HepG2 (cell line): ENCODE results near the gene SPECC1L. TPM values are rescaled to one million over a fixed set of nuclear protein-coding genes. Genes with fewer than 3 reads are reported as not detected.

Source experiments
- ATAC-seq: fragments of 200-7000 bp; cut with Tn5 transposase; 3 replicates; pipeline ENCODE4 v1.9.1; 2020; ENCODE audit warnings: mild to moderate bottlenecking, moderate library complexity
- BruUV-seq: library from RNA; stranded (reverse); fragments of 400-500 nt; replicated peaks from 2 replicates; lab custom pipeline; 2021; lab: Mats Ljungman, UMichigan
- CTCF ChIA-PET: fragments of 300-600 bp; formaldehyde crosslinking; extraction: SDS; loops from one replicate; lab custom pipeline; 2021; ENCODE audit warnings: low total read pairs, inconsistent platforms, low intra/inter-chr PET ratio; lab: Yijun Ruan, JAX
- POLR2A ChIA-PET: fragments of 350-600 bp; sonication (Branson Sonifier 250); formaldehyde crosslinking; loops from one replicate; lab custom pipeline; 2020; ENCODE audit warnings: antibody characterized with exemption, inconsistent platforms; lab: Yijun Ruan, JAX
- DNase-seq: peaks from one replicate; pipeline ENCODE4 v3.0.0-alpha.2; 2015; ENCODE audit warnings: low spot score
- FAIRE-seq: peaks from 3 replicates; lab custom pipeline; 2011; peaks lifted over from hg19 to GRCh38; lab: Jason Lieb, UNC
- H2AFZ ChIP-seq: one replicate; pipeline ENCODE4 v1.6.1; 2011; ENCODE audit warnings: low read length, inconsistent platforms
- H3K27ac ChIP-seq: fragments of 300-600 bp; 3 replicates; pipeline ENCODE4 v1.8.0; 2011; ENCODE audit warnings: mixed run types, mild to moderate bottlenecking, mixed read lengths, low read length, inconsistent platforms; ENCODE audit not compliant: insufficient read depth; ENCODE audit errors: extremely low read length
- H3K27me3 ChIP-seq, 2 experiments: fragments of 200-600 bp in 1 of 2; 2 replicates in 1 of 2; 3 replicates in 1 of 2; pipeline versions ENCODE4 v1.6.0 to v1.8.0; 2011; ENCODE audit warnings: low read length in 2 of 2, mild to moderate bottlenecking in 2 of 2, moderate library complexity in 2 of 2, inconsistent platforms in 1 of 2; ENCODE audit not compliant: insufficient read depth in 2 of 2, control insufficient read depth in 1 of 2
- H3K36me3 ChIP-seq, 2 experiments: fragments of 200-600 bp in 1 of 2; replicated peaks in 1 of 2; 2 replicates in 1 of 2; 3 replicates in 1 of 2; pipeline versions ENCODE4 v1.5.1 to v1.8.0; 2011; ENCODE audit warnings: low read length in 2 of 2, inconsistent platforms in 1 of 2; ENCODE audit not compliant: insufficient read depth in 2 of 2, control insufficient read depth in 1 of 2
- H3K4me1 ChIP-seq: 2 replicates; pipeline ENCODE4 v1.5.1; 2012; ENCODE audit warnings: low read length, inconsistent platforms; ENCODE audit not compliant: insufficient read depth
- H3K4me2 ChIP-seq: 2 replicates; pipeline ENCODE4 v1.6.0; 2011; ENCODE audit warnings: low read depth, low read length, inconsistent platforms
- H3K4me3 ChIP-seq, 3 experiments: fragments of 200-600 bp in 1 of 3; sonication (generic), shearing (Covaris generic) in 1 of 3; replicated peaks in 1 of 3; 2 replicates each; pipeline ENCODE4 v1.5.1; 2011 to 2016; ENCODE audit warnings: low read length in 3 of 3, inconsistent platforms in 2 of 3, low read depth in 2 of 3, mild to moderate bottlenecking in 2 of 3, control low read depth in 1 of 3, mixed read lengths in 1 of 3; ENCODE audit not compliant: insufficient read depth in 1 of 3
- H3K79me2 ChIP-seq: one replicate; pipeline ENCODE4 v1.6.1; 2011; ENCODE audit warnings: low read length, inconsistent platforms; ENCODE audit not compliant: insufficient read depth
- H3K9ac ChIP-seq: 2 replicates; pipeline ENCODE4 v1.6.0; 2011; ENCODE audit warnings: mild to moderate bottlenecking, low read depth, low read length, inconsistent platforms; ENCODE audit not compliant: insufficient read depth
- H3K9me3 ChIP-seq: 2 replicates; pipeline ENCODE4 v1.5.1; 2012; ENCODE audit warnings: mild to moderate bottlenecking, low read length
- H4K20me1 ChIP-seq: 2 replicates; pipeline ENCODE4 v1.6.0; 2011; ENCODE audit warnings: inconsistent platforms, mild to moderate bottlenecking, low read length, moderate library complexity; ENCODE audit not compliant: insufficient read depth
- CHD2 ChIP-seq: IDR thresholded peaks from 2 replicates; pipeline ENCODE4 v1.6.1; 2011; ENCODE audit warnings: low read depth, low read length, improper control_type of control experiment
- EED ChIP-seq: sonication (generic); formaldehyde crosslinking; IDR thresholded peaks from 2 replicates; pipeline ENCODE4 v1.5.0; 2020; ENCODE audit warnings: mild to moderate bottlenecking, missing genetic modification reagents
- ESRRA ChIP-seq: sonication (generic); formaldehyde crosslinking; IDR thresholded peaks from 2 replicates; pipeline ENCODE4 v1.5.1; 2020; ENCODE audit warnings: mild to moderate bottlenecking, low read depth, missing genetic modification reagents
- HHEX ChIP-seq: IDR thresholded peaks from 2 replicates; pipeline ENCODE4 v1.6.1; 2016; ENCODE audit warnings: control low read depth
- RBFOX2 ChIP-seq: fragments of 200-400 bp; formaldehyde crosslinking; IDR thresholded peaks from 2 replicates; pipeline ENCODE4 v1.6.1; 2017; ENCODE audit warnings: low read depth, mild to moderate bottlenecking, low read length
- RXRA ChIP-seq: sonication (generic); formaldehyde crosslinking; IDR thresholded peaks from 2 replicates; pipeline ENCODE4 v1.5.1; 2020; ENCODE audit warnings: missing genetic modification reagents
- SMAD9 ChIP-seq: sonication (generic); formaldehyde crosslinking; IDR thresholded peaks from 2 replicates; pipeline ENCODE4 v1.5.1; 2020; ENCODE audit warnings: mild to moderate bottlenecking, missing genetic modification reagents
- SRSF9 ChIP-seq: fragments of 200-400 bp; formaldehyde crosslinking; IDR thresholded peaks from 2 replicates; pipeline ENCODE4 v1.6.1; 2018; ENCODE audit warnings: borderline replicate concordance, mild to moderate bottlenecking, low read depth, low read length; ENCODE audit not compliant: insufficient read depth, poor library complexity, severe bottlenecking
- THAP9 ChIP-seq: sonication (generic); formaldehyde crosslinking; IDR thresholded peaks from 2 replicates; pipeline ENCODE4; 2020; ENCODE audit warnings: missing genetic modification reagents, mild to moderate bottlenecking, borderline replicate concordance
- TRAFD1 ChIP-seq: sonication (generic); formaldehyde crosslinking; IDR thresholded peaks from 2 replicates; pipeline ENCODE4 v1.5.1; 2020; ENCODE audit warnings: missing genetic modification reagents, mild to moderate bottlenecking, borderline replicate concordance
- ZNF337 ChIP-seq: sonication (generic); formaldehyde crosslinking; IDR thresholded peaks from 2 replicates; pipeline ENCODE4 v1.5.1; 2020; ENCODE audit warnings: missing genetic modification reagents, low read depth, mild to moderate bottlenecking, borderline replicate concordance
- ZNF652 ChIP-seq: IDR thresholded peaks from 2 replicates; pipeline ENCODE4 v1.6.1; 2016; ENCODE audit warnings: low read depth, borderline replicate concordance
- ZSCAN22 ChIP-seq: sonication (generic); formaldehyde crosslinking; IDR thresholded peaks from 2 replicates; pipeline ENCODE4 v1.4.0; 2020; ENCODE audit warnings: mild to moderate bottlenecking, missing genetic modification reagents
- WGBS: methylation state at CpG from one replicate; pipeline ENCODE4 v1.1.6; 2017; ENCODE audit warnings: low lambda C conversion rate; 5-methylcytosine and 5-hydroxymethylcytosine counted together
- in situ Hi-C: cut with HindIII; loops from 2 replicates; pipeline ENCODE4 v1.10.0; 2017; ENCODE audit warnings: low pct_unique_long_range_greater_than_20kb; ENCODE audit not compliant: extremely low pct_ligation_motif_present
- intact Hi-C: fragments of 100-400 bp; cut with micrococcal nuclease; formaldehyde crosslinking; loops from one replicate; pipeline ENCODE4 v1.10.0; 2022; ENCODE audit not compliant: unreplicated experiment
- polyA plus RNA-seq, 8 experiments: library from polyadenylated mRNA; depleted of rRNA in 3 of 8; stranded (reverse) in 7 of 8; unstranded in 1 of 8; fragments of >200 nt; fragmentation: Illumina TruSeq in 4 of 8; extraction: Trizol in 4 of 8; gene quantifications; 2 replicates each; pipeline versions ENCODE4 v1.2.1 to v1.2.3, GENCODE V29; 2011 to 2016; ENCODE audit warnings: low read depth in 4 of 8, missing spikeins in 1 of 8, mixed read lengths in 1 of 8; ENCODE audit not compliant: insufficient read depth in 1 of 8
- total RNA-seq, 5 experiments: library from RNA; depleted of rRNA; stranded (reverse); fragments of >200 nt; fragmentation: Illumina TruSeq; extraction: Trizol; gene quantifications; 2 replicates each; pipeline ENCODE4 v1.2.3, GENCODE V29; 2016; ENCODE audit warnings: low read depth in 1 of 5
- TF ChIP-seq, protein P1 (sequence below): sonication (generic); formaldehyde crosslinking; IDR thresholded peaks from 2 replicates; pipeline ENCODE4 v1.4.0; 2020; ENCODE audit warnings: mild to moderate bottlenecking, missing genetic modification reagents

The SPECC1L gene
- total and polyA plus RNA-seq, 2 of the 13 experiments (the other 11 are each of a cell fraction or from before 2014, with no cell fraction given) = 14.1 to 30.3 TPM

DNA sequence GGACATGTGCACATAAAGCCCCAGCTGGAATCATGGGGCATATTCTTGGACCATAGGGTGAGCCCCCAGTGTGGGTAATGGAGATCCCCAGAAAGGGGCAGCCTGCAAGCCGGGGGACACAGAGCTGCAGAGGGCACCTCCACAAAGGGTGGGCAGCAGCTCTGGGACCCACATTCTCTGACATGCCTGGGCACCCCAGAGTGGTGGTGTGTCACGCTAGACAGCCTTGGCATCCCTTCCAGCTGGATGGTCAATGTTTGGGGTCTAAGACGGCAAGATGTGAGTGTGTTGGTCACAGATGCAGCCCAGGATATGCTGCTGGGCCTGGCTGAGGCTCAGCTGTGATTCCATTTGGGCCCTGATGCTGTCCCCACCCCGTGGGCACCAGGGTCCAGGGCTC is 166.5 kb downstream of the SPECC1L start:
- Histone ChIP-seq H3K79me2 (no peaks in the 10 kb centered on the region), H2AFZ (no peak overlapping the region), H4K20me1 (no peaks in the 10 kb centered on the region), H3K4me3 (no peak overlapping the region), H3K9ac (no peak overlapping the region), H3K36me3 (no peaks in the 10 kb centered on the region; a peak in 1 of 5 replicates), H3K27ac (no peak overlapping the region), H3K27me3 (no peaks in the 10 kb centered on the region), H3K4me1 (peaks cover 8% of the 10 kb centered on the region), H3K9me3 (no peaks in the 10 kb centered on the region), H3K4me2 (no peak overlapping the region)
- ChIA-PET CTCF (no interaction called here), POLR2A (no interaction called here)
- no TSS peak for BruUV-seq
- no peak for ATAC-seq
- no peak for DNase-seq
- FAIRE-seq = no peak
- TF ChIP-seq THAP9 (CRISPR knock-in tag) = no peak
- no peak for TF ChIP-seq SMAD9
- no peak for TF ChIP-seq RXRA (CRISPR knock-in tag)
- no peak for TF ChIP-seq SRSF9
- TF ChIP-seq ESRRA (CRISPR knock-in tag) = no peak
- TF ChIP-seq HHEX (CRISPR knock-in tag) = no peak
- no peak for TF ChIP-seq ZSCAN22 (CRISPR knock-in tag)
- TF ChIP-seq RBFOX2 = no peak
- TF ChIP-seq, protein P1, sequence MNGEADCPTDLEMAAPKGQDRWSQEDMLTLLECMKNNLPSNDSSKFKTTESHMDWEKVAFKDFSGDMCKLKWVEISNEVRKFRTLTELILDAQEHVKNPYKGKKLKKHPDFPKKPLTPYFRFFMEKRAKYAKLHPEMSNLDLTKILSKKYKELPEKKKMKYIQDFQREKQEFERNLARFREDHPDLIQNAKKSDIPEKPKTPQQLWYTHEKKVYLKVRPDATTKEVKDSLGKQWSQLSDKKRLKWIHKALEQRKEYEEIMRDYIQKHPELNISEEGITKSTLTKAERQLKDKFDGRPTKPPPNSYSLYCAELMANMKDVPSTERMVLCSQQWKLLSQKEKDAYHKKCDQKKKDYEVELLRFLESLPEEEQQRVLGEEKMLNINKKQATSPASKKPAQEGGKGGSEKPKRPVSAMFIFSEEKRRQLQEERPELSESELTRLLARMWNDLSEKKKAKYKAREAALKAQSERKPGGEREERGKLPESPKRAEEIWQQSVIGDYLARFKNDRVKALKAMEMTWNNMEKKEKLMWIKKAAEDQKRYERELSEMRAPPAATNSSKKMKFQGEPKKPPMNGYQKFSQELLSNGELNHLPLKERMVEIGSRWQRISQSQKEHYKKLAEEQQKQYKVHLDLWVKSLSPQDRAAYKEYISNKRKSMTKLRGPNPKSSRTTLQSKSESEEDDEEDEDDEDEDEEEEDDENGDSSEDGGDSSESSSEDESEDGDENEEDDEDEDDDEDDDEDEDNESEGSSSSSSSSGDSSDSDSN (CRISPR knock-in tag) = no peak
- TF ChIP-seq CHD2 = no peak
- TF ChIP-seq TRAFD1 (CRISPR knock-in tag) = no peak
- no peak for TF ChIP-seq EED (CRISPR knock-in tag)
- TF ChIP-seq ZNF337 (CRISPR knock-in tag) = no peak
- no peak for TF ChIP-seq ZNF652
- 88% methylated on average over 3 of the region's 4 CpGs for WGBS
- in situ Hi-C loops = no loop called here
- intact Hi-C loops = no loop called here
